Liver (tissue), 9 donors: ENCODE results near the gene SLC2A8. TPM values are rescaled to one million over a fixed set of nuclear protein-coding genes. Genes with fewer than 3 reads are reported as not detected.

Experiments used
- DNase-seq: peaks from one replicate; pipeline ENCODE4 v3.0.0-alpha.2; 2017; ENCODE audit warnings: low spot score
- H3K27ac ChIP-seq, 2 donors: one replicate each; pipeline ENCODE4 v1.7.0; 2013; ENCODE audit warnings: inconsistent platforms in 2 of 2, low read length in 2 of 2, control low read depth in 1 of 2, low read depth in 1 of 2, mild to moderate bottlenecking in 1 of 2
- H3K27me3 ChIP-seq, 4 donors: one replicate each; pipeline versions ENCODE4 v1.6.1 to v1.7.0; 2013; ENCODE audit warnings: low read length in 3 of 4, inconsistent platforms in 1 of 4, mild to moderate bottlenecking in 1 of 4, moderate library complexity in 1 of 4; ENCODE audit not compliant: control insufficient read depth in 4 of 4, insufficient read depth in 4 of 4
- H3K36me3 ChIP-seq, 4 donors: one replicate each; pipeline versions ENCODE4 v1.6.1 to v1.7.0; 2013; ENCODE audit warnings: low read length in 3 of 4, mild to moderate bottlenecking in 3 of 4, low read depth in 1 of 4, moderate library complexity in 1 of 4; ENCODE audit not compliant: control insufficient read depth in 4 of 4, insufficient read depth in 3 of 4
- H3K4me1 ChIP-seq, 4 donors: one replicate each; pipeline versions ENCODE4 v1.6.1 to v1.7.0; 2013; ENCODE audit warnings: low read length in 3 of 4, mild to moderate bottlenecking in 3 of 4, moderate library complexity in 1 of 4; ENCODE audit not compliant: control insufficient read depth in 4 of 4, insufficient read depth in 4 of 4
- H3K4me3 ChIP-seq, 3 donors: one replicate each; pipeline versions ENCODE4 v1.6.1 to v1.7.0; 2013; ENCODE audit warnings: low read length in 3 of 3, control low read depth in 1 of 3, low read depth in 1 of 3, mild to moderate bottlenecking in 1 of 3
- H3K9ac ChIP-seq, 2 donors: one replicate each; pipeline ENCODE4 v1.7.0; 2013; ENCODE audit warnings: low read length in 2 of 2, mild to moderate bottlenecking in 2 of 2, moderate library complexity in 2 of 2, control low read depth in 1 of 2, low read depth in 1 of 2
- H3K9me3 ChIP-seq, 4 donors: one replicate each; pipeline versions ENCODE4 v1.6.1 to v1.7.0; 2013; ENCODE audit warnings: low read length in 3 of 4; ENCODE audit not compliant: control insufficient read depth in 4 of 4
- ATF3 ChIP-seq: IDR thresholded peaks from 2 replicates; pipeline ENCODE4 v1.6.1; 2016; ENCODE audit warnings: antibody characterized with exemption
- CTCF ChIP-seq: fragments of 150-350 bp; IDR thresholded peaks from 2 replicates; pipeline ENCODE4 v1.5.1; 2017; ENCODE audit warnings: improper control_type of control experiment, low read depth, low read length; ENCODE audit not compliant: missing input control
- EGR1 ChIP-seq, 2 donors: IDR thresholded peaks; 2 replicates each; pipeline ENCODE4 v1.6.1; 2016 to 2018; ENCODE audit warnings: antibody characterized with exemption in 2 of 2, low read depth in 2 of 2
- FOXA1 ChIP-seq: IDR thresholded peaks from 2 replicates; pipeline ENCODE4 v1.6.1; 2016; ENCODE audit warnings: antibody characterized with exemption
- FOXA2 ChIP-seq: IDR thresholded peaks from 2 replicates; pipeline ENCODE4 v1.6.1; 2016; ENCODE audit warnings: antibody characterized with exemption
- GABPA ChIP-seq, 2 donors: IDR thresholded peaks in 1 of 2; conservative IDR thresholded peaks in 1 of 2; 2 replicates each; pipeline ENCODE4 v1.6.1; 2016; ENCODE audit warnings: antibody characterized with exemption in 2 of 2, mild to moderate bottlenecking in 1 of 2, moderate library complexity in 1 of 2
- HNF4A ChIP-seq, 2 donors: conservative IDR thresholded peaks; 2 replicates each; pipeline ENCODE4 v1.6.1; 2016; ENCODE audit warnings: antibody characterized with exemption in 2 of 2, mild to moderate bottlenecking in 2 of 2
- HNF4G ChIP-seq: IDR thresholded peaks from 2 replicates; pipeline ENCODE4 v1.6.1; 2016; ENCODE audit warnings: antibody characterized with exemption
- JUND ChIP-seq, 2 donors: IDR thresholded peaks; 2 replicates each; pipeline ENCODE4 v1.6.1; 2016; ENCODE audit warnings: antibody characterized with exemption in 2 of 2
- MAX ChIP-seq: IDR thresholded peaks from 2 replicates; pipeline ENCODE4 v1.6.1; 2016; ENCODE audit warnings: antibody characterized with exemption
- NR2F2 ChIP-seq: IDR thresholded peaks from 2 replicates; pipeline ENCODE4 v1.6.1; 2016; ENCODE audit warnings: antibody characterized with exemption
- RAD21 ChIP-seq, 2 donors: IDR thresholded peaks; 2 replicates each; pipeline ENCODE4 v1.6.1; 2016; ENCODE audit warnings: antibody characterized with exemption in 2 of 2, mild to moderate bottlenecking in 2 of 2
- REST ChIP-seq: IDR thresholded peaks from 2 replicates; pipeline ENCODE4 v1.6.1; 2016; ENCODE audit warnings: antibody characterized with exemption, mild to moderate bottlenecking
- SP1 ChIP-seq: IDR thresholded peaks from 2 replicates; pipeline ENCODE4 v1.6.1; 2018; ENCODE audit warnings: antibody characterized with exemption, mild to moderate bottlenecking
- YY1 ChIP-seq: IDR thresholded peaks from 2 replicates; pipeline ENCODE4 v1.6.1; 2016; ENCODE audit warnings: antibody characterized with exemption, mild to moderate bottlenecking
- ZBTB33 ChIP-seq: IDR thresholded peaks from 2 replicates; pipeline ENCODE4 v1.6.1; 2016; ENCODE audit warnings: antibody characterized with exemption
- WGBS: extraction: QIAGEN DNeasy Blood & Tissue Kit; methylation state at CpG from one replicate; pipeline ENCODE4 v1.1.7; 2013; 5-methylcytosine and 5-hydroxymethylcytosine counted together
- polyA plus RNA-seq, 2 donors: library from polyadenylated mRNA; stranded (reverse) in 1 of 2; unstranded in 1 of 2; fragments of 200-250 nt in 1 of 2; fragments of >200 nt in 1 of 2; fragmentation: Nextera tagmentation in 1 of 2; extraction: Ambion mirVana in 1 of 2; gene quantifications; one replicate each; pipeline versions ENCODE4 v1.2.1 to v1.2.3, GENCODE V29; 2013 to 2015
- total RNA-seq, 2 donors: library from RNA; depleted of rRNA; stranded (reverse); fragments of >200 nt; gene quantifications; one replicate each; pipeline ENCODE4 v1.2.3, GENCODE V29; 2014
- donor health status: healthy.
- donor health status: healthy.
- donor health status: healthy.
- donor health status: healthy.
- donor health status: healthy.

The SLC2A8 gene
- total and polyA plus RNA-seq, 4 donors: 10.9 to 24.5 (median 19.9) TPM

- Histone ChIP-seq H3K27ac (no peak overlapping the region), H3K4me1 (no peaks in the 10 kb centered on the region), H3K9ac (no peak overlapping the region), H3K9me3 (no peaks in the 10 kb centered on the region), H3K4me3 (no peak overlapping the region), H3K27me3 (no peaks in the 10 kb centered on the region), H3K36me3 (peaks cover 0 to 7% (median 2%) of the 10 kb centered on the region in 4 donors)
- DNase-seq: no peak
- 97% methylated on average over 7 of the region's 7 CpGs for WGBS
- no peak for TF ChIP-seq EGR1 (IDR thresholded peaks at IDR 0.05; ENCODE audit: low read depth in 2 of 2)
- no peak for TF ChIP-seq ATF3
- no peak for TF ChIP-seq FOXA1
- no peak for TF ChIP-seq RAD21 (IDR thresholded peaks at IDR 0.05)
Observed at GRCh38 chr9:127366594-127366993, 30.4 kb upstream of the SLC2A8 start.

GRCh38 chr9:127368852-127369402 lies 28.0 kb upstream of the SLC2A8 start:
- no peak for DNase-seq
- H3K36me3 ChIP-seq: peaks cover 0 to 7% (median 2%) of the 10 kb centered on the region in 4 donors
- no peak overlapping the region for H3K9ac ChIP-seq
- no peaks in the 10 kb centered on the region for H3K27me3 ChIP-seq
- peak in 1 of 2 donors; percentile 13 for TF ChIP-seq RAD21 (IDR thresholded peaks at IDR 0.05)
- no peak for TF ChIP-seq ATF3
- TF ChIP-seq SP1: no peak
- 71% methylated on average over 6 of the region's 6 CpGs for WGBS
- no peaks in the 10 kb centered on the region for H3K9me3 ChIP-seq
- H3K27ac ChIP-seq: no peak overlapping the region
- H3K4me3 ChIP-seq: no peak overlapping the region
- no peaks in the 10 kb centered on the region for H3K4me1 ChIP-seq

GRCh38 chr9:127369428-127369827 lies 27.5 kb upstream of the SLC2A8 start:
- Histone ChIP-seq H3K4me3 (no peak overlapping the region), H3K27me3 (no peaks in the 10 kb centered on the region), H3K36me3 (peaks cover 0 to 7% (median 2%) of the 10 kb centered on the region in 4 donors), H3K27ac (no peak overlapping the region), H3K9me3 (no peaks in the 10 kb centered on the region), H3K9ac (no peak overlapping the region), H3K4me1 (no peaks in the 10 kb centered on the region)
- no peak for TF ChIP-seq NR2F2
- TF ChIP-seq MAX: no peak
- no peak for TF ChIP-seq HNF4G
- TF ChIP-seq FOXA1: no peak
- no peak for TF ChIP-seq YY1
- TF ChIP-seq SP1: no peak
- TF ChIP-seq JUND (IDR thresholded peaks at IDR 0.05): no peak
- no peak for TF ChIP-seq CTCF
- TF ChIP-seq ZBTB33: no peak
- no peak for TF ChIP-seq RAD21 (IDR thresholded peaks at IDR 0.05)
- TF ChIP-seq GABPA (IDR thresholded peaks at IDR 0.05 in 1 of 2, conservative IDR thresholded peaks at IDR 0.05 in 1 of 2): no peak
- TF ChIP-seq HNF4A (conservative IDR thresholded peaks at IDR 0.05): no peak
- no peak for TF ChIP-seq FOXA2
- TF ChIP-seq REST: no peak
- WGBS: 91% methylated on average over 8 of the region's 8 CpGs
- DNase-seq: no peak
